M059J (cell line): ENCODE data around the gene DOCK9. TPM values are rescaled to one million over a fixed set of nuclear protein-coding genes. Genes with fewer than 3 reads are reported as not detected.
A peak's percentile ranks its signal among the peaks of the same experiment; 100 is the strongest.

Experiments
- DNase-seq: peaks from one replicate; pipeline ENCODE4 v3.0.0-alpha.2; 2012; ENCODE audit warnings: low read depth
- total RNA-seq: library from RNA; depleted of rRNA; stranded (reverse); fragments of >200 nt; shearing (Covaris generic); gene quantifications from 2 replicates; pipeline ENCODE4 v1.2.3, GENCODE V29; 2014

Gene DOCK9
- total RNA-seq, 1 experiment from 2014 or later: 25.0 TPM

- DNase-seq: no peak
These were observed 180.4 kb downstream of the DOCK9 start for GRCh38 chr13:98797456-98797855.

GRCh38 chr13:98796798-98797197 lies 181.1 kb downstream of the DOCK9 start:
- no peak for DNase-seq

DNA sequence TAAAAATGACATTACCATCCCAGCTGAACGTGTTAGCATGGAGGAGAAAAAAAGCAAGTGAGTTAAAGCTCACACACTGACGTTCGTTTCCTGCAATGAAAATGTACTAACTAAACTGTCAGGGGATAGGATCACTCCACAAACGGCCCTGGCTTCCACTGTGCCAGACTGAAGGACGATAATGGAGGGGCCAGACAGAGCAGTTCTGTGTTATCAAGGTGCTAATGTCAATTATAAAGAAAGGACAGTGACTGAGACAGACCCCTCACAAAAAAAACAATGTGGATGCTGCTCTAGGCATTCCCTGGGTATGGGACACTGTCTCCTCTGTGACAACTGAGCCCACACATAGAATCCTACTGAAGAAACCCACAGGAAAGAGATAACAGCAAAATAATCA lies 181.7 kb downstream of the DOCK9 start:
- no peak for DNase-seq

- no peak for DNase-seq
These were observed 182.6 kb downstream of the DOCK9 start for GRCh38 chr13:98795220-98795619.

DNA sequence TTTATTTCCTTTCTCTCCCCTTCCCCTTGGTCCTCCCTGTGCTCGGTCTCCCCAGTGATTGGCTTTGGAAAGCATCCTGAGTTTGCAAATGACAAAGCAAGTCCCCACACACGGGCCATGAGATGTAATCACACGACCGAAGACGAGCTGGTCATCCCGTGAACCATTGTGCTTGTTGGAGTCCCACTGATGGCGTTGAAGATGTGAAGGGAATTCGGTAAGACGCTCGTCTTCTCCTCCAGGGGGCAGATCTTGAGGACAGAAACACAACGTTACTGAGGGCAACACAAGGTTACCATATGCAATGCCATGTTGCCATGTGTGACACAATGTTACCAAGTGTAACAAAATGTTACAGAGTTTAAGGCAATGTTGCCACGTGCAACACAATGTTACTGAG lies 183.4 kb downstream of the DOCK9 start:
- no peak for DNase-seq

DNA sequence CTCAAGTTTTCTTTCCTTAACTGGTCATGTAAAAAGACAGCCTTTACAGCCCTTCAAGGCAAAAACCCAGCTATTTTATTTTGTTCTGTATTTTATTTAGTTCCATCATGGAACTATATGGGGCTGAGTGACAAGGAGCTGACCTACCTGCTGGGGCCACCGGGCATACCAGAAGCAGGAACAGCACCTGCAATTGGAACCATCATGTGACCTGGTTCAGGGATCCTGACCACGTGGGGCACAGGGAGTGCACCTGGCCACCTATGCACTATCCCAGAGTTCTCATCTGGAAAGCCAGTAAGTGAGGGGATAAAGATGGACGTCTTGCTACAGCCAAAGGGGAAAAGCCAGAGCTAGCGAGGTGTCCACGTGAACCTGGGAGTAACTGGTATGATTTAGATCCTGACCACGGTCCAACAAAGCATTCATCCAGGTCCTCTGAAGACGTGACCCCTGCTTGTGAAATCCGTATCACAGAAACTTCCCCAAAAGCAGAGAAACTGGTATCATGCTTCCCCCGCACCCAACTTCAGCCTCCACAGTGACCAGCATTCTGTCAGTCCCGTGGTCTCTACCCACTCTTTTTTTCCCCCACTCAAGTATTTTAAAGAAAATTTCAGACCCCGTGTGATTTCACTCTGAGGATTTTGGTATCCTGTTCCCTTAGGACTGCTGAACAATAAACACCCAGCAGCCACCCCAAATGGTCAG lies 184.9 kb downstream of the DOCK9 start:
- no peak for DNase-seq

GRCh38 chr13:98792321-98792720 lies 185.5 kb downstream of the DOCK9 start:
- DNase-seq: no peak

DNA sequence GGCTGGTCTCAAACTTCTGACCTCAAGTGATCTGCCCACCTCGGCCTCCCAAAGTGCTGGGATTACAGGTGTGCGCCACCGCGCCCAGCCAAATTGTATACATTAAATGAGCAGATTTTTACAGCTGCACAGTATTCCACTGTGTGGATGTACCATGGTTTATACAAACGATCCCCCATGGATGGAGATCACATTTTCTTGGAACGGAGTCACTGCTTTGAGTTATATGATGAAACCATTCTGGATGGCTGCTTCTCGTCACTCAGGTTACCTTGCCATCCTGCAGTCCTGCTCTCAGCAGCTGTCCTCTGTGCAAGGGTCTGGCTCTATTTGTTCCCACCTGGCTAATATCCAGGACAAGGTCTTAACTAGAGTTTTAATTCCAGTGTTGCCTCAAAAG lies 186.3 kb downstream of the DOCK9 start:
- DNase-seq: no peak

DNA sequence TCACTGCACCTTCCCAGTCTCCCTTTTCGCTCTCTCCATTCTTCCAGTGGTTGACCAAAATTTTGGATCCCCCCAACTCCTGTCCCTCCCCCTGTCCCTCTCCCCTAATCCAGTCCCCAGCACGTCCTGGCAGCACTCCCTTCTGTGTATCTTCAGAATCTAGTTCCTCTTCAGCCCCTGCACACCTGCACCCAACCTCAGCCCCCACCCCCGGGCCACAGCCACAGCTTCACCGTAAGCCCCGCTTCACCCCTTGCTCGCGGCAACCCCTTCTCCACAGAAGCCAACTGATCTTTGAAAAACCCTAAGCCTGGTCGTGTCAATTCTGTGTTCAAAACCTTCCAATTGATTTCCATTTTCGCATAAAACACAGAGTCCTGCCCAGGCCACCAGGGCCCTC lies 189.9 kb downstream of the DOCK9 start:
- DNase-seq: no peak

- no peak for DNase-seq
These were observed 190.7 kb downstream of the DOCK9 start for GRCh38 chr13:98787173-98787572.

DNA sequence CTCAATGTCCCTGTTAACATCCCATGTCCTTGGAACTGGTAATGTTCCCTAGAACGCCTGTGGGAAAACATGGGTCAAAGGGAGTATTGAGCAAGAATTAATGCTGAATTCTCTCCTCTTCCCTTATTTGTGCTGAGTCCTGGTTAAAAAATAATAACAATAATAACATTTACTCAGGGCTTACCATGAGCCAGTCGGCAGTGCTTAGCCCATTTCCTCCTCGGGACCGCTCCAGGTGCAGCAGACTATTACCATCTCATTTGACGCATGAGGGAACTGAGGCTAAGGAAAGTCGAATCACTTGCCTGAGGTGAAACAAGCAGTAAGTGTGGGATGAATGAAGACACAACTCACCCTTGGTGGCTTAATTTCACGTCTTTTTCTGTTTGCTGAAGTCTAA lies 191.8 kb downstream of the DOCK9 start:
- no peak for DNase-seq

GRCh38 chr13:98785405-98785804 lies 192.5 kb downstream of the DOCK9 start:
- no peak for DNase-seq

GRCh38 chr13:98784666-98785065 lies 193.2 kb downstream of the DOCK9 start:
- DNase-seq: no peak

GRCh38 chr13:98783856-98784478 lies 193.9 kb downstream of the DOCK9 start:
- no peak for DNase-seq

- peak; percentile 15 for DNase-seq
These were observed 195.2 kb downstream of the DOCK9 start for GRCh38 chr13:98782654-98783053.

DNA sequence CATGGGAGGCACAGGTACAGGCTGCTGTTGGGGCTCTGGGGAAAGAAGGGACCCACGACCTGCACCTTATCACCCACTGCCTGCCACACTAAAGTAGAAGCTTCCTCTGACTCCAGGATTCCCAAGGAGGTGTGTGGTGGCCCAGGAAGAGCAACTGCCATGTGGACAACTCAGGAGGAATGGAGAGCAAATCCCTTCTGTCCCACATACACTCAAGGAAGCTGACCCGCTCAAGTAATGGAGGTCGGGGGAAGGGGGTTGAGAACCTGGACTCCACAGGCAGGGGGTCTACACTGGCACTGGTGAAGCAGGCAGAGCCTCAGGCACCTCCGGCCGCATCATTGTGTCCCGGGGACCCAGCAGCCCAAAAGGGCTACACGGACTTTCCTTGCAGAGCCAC lies 196.0 kb downstream of the DOCK9 start:
- DNase-seq: no peak

GRCh38 chr13:98781470-98781869 lies 196.4 kb downstream of the DOCK9 start:
- no peak for DNase-seq

GRCh38 chr13:98781045-98781444 lies 196.8 kb downstream of the DOCK9 start:
- no peak for DNase-seq

- DNase-seq: no peak
These were observed 197.4 kb downstream of the DOCK9 start for GRCh38 chr13:98780451-98780850.

DNA sequence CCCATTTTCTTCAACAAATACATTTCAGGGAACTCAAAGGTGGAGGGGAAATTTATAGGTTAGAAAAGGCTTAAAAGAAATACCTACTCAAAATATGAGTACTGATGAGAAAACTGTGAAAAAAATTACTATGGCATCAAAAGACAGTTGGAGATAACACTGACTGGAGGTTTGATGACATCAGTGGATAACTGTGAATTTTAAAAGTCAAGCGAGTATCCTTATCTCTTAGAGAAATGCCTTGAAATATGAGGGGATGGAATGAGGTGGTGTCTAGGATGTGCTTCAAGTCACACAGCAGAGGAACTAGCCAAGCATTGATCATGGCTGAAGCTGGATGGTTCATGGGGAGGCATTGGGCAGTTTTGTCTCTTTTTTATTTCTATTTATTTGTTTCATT lies 198.2 kb downstream of the DOCK9 start:
- DNase-seq: no peak

- DNase-seq: peak; percentile 61
These were observed 199.1 kb downstream of the DOCK9 start for GRCh38 chr13:98778749-98779148.

- DNase-seq: no peak
These were observed 201.2 kb downstream of the DOCK9 start for GRCh38 chr13:98776644-98777043.

- peak; percentile 88 for DNase-seq
These were observed 201.8 kb downstream of the DOCK9 start for GRCh38 chr13:98775844-98776598.
